WERI-Rb-1 (cell line): Measurements from ENCODE around the gene FGF14.

Experiments
- DNase-seq: peaks from one replicate; pipeline ENCODE4 v3.0.0-alpha.2; 2020
- H3K27ac ChIP-seq: fragments of 250-450 bp; sonication (Bioruptor Pico); 2 replicates; pipeline ENCODE4 v1.5.1; 2020; ENCODE audit warnings: mild to moderate bottlenecking, moderate library complexity
- H3K27me3 ChIP-seq: fragments of 250-450 bp; sonication (Bioruptor Pico); 2 replicates; pipeline ENCODE4 v1.5.1; 2021; ENCODE audit warnings: mild to moderate bottlenecking, low read depth, moderate library complexity; ENCODE audit not compliant: insufficient read depth, severe bottlenecking
- H3K36me3 ChIP-seq: fragments of 250-450 bp; sonication (Bioruptor Pico); 2 replicates; pipeline ENCODE4 v1.5.1; 2020; ENCODE audit warnings: mild to moderate bottlenecking, moderate library complexity
- H3K4me3 ChIP-seq: 2 replicates; pipeline ENCODE4 v1.5.1; 2011; ENCODE audit warnings: low read depth, mild to moderate bottlenecking, control low read depth, low read length
- H3K9me3 ChIP-seq: fragments of 250-450 bp; sonication (Bioruptor Pico); 2 replicates; pipeline ENCODE4 v1.5.1; 2021; ENCODE audit warnings: mild to moderate bottlenecking, moderate library complexity; ENCODE audit not compliant: severe bottlenecking
- CTCF ChIP-seq: IDR thresholded peaks from 2 replicates; pipeline ENCODE4 v1.5.1; 2011; ENCODE audit warnings: low read depth, mild to moderate bottlenecking, control low read depth, inconsistent platforms, low read length

The FGF14 gene

DNA sequence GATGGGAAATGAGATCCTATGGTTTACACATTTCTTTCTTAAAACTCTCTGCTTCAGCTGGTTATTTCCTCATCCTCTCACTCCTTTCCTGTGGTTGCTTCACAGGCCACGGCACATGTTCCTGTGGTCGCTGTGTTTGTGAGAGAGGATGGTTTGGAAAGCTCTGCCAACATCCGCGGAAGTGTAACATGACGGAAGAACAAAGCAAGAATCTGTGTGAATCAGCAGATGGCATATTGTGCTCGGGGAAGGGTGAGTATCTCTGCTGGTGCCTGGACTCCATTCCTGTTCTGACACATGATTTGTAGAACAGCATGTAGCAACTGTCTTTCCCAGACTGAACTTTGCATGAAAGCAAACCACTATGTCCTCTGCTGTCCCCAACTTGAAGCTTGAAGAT is 695.2 kb downstream of the FGF14 start:
- Histone ChIP-seq H3K9me3 (no peaks in the 10 kb centered on the region), H3K27ac (no peak overlapping the region), H3K36me3 (no peaks in the 10 kb centered on the region), H3K27me3 (no peaks in the 10 kb centered on the region), H3K4me3 (no peak overlapping the region)
- DNase-seq = no peak
- TF ChIP-seq CTCF = no peak

- H3K27ac ChIP-seq = no peak overlapping the region
- no peak overlapping the region for H3K4me3 ChIP-seq
- no peak for TF ChIP-seq CTCF
- H3K36me3 ChIP-seq = no peaks in the 10 kb centered on the region
- H3K9me3 ChIP-seq = no peaks in the 10 kb centered on the region
- no peaks in the 10 kb centered on the region for H3K27me3 ChIP-seq
- DNase-seq = no peak
These were observed 698.0 kb downstream of the FGF14 start for GRCh38 chr13:101703838-101704237.

- TF ChIP-seq CTCF = no peak
- Histone ChIP-seq H3K4me3 (no peak overlapping the region), H3K9me3 (no peaks in the 10 kb centered on the region), H3K27me3 (no peaks in the 10 kb centered on the region), H3K36me3 (no peaks in the 10 kb centered on the region), H3K27ac (no peak overlapping the region)
- no peak for DNase-seq
These were observed 698.8 kb downstream of the FGF14 start for GRCh38 chr13:101703081-101703480.

DNA sequence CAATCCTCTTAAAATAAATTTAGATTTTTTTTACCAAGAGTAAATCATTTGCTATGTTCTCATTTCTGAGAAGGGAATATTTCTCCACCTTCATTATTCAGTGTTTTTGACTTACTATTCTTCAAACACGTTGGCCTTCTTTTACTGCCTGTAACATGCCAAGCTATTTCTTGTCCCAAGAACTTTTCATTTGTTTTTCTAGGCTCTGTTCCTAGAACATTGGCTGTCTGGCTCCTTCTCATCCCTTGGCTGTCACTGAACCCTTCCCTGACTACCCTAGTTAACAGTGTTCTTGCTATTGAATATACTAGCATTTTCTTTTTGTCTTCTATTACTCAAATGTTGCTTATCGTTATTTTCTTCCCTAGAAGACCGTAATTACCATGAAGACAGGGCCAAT is 701.2 kb downstream of the FGF14 start:
- no peak overlapping the region for H3K27ac ChIP-seq
- no peaks in the 10 kb centered on the region for H3K9me3 ChIP-seq
- DNase-seq = no peak
- TF ChIP-seq CTCF = no peak
- no peaks in the 10 kb centered on the region for H3K36me3 ChIP-seq
- H3K27me3 ChIP-seq = no peaks in the 10 kb centered on the region
- H3K4me3 ChIP-seq = no peak overlapping the region

- Histone ChIP-seq H3K27ac (no peak overlapping the region), H3K27me3 (no peaks in the 10 kb centered on the region), H3K4me3 (no peak overlapping the region), H3K9me3 (no peaks in the 10 kb centered on the region), H3K36me3 (no peaks in the 10 kb centered on the region)
- no peak for DNase-seq
- TF ChIP-seq CTCF = no peak
These were observed 703.4 kb downstream of the FGF14 start for GRCh38 chr13:101698400-101698799.

- H3K9me3 ChIP-seq = no peaks in the 10 kb centered on the region
- no peak for TF ChIP-seq CTCF
- no peaks in the 10 kb centered on the region for H3K27me3 ChIP-seq
- no peak overlapping the region for H3K4me3 ChIP-seq
- no peak overlapping the region for H3K27ac ChIP-seq
- no peak for DNase-seq
- no peaks in the 10 kb centered on the region for H3K36me3 ChIP-seq
These were observed 704.1 kb downstream of the FGF14 start for GRCh38 chr13:101697745-101698144.
